WTC11 (cell line): ENCODE measurements around the gene PLCB3. TPM values are rescaled to one million over a fixed set of nuclear protein-coding genes. Genes with fewer than 3 reads are reported as not detected.

Experiments used
- ATAC-seq: fragments of 200-7000 bp; cut with Tn5 transposase; 2 replicates; pipeline ENCODE4 v1.10.0; 2021; ENCODE audit warnings: mild to moderate bottlenecking, moderate library complexity
- CTCF ChIA-PET: fragments of 300-600 bp; sonication (Branson Sonifier 250); formaldehyde crosslinking; loops from one replicate; lab custom pipeline; 2021; ENCODE audit warnings: antibody characterized with exemption; lab: Charles Lee
- POLR2A ChIA-PET: fragments of 350-600 bp; sonication (Branson Sonifier 250); formaldehyde crosslinking; loops from one replicate; lab custom pipeline; 2021; ENCODE audit warnings: antibody characterized with exemption; lab: Charles Lee
- DNase-seq: peaks from one replicate; pipeline ENCODE4 v3.0.0; 2021; ENCODE audit warnings: low spot score
- H3K27ac Mint-ChIP-seq: 2 replicates; pipeline ENCODE4 v1.8.0; 2021; ENCODE audit warnings: mixed read lengths
- H3K27me3 Mint-ChIP-seq: 2 replicates; pipeline ENCODE4 v1.8.0; 2021; ENCODE audit warnings: low read depth, mild to moderate bottlenecking, moderate library complexity, mixed read lengths
- H3K36me3 Mint-ChIP-seq: 2 replicates; pipeline ENCODE4 v1.8.0; 2021; ENCODE audit warnings: mixed read lengths
- H3K4me1 Mint-ChIP-seq: 2 replicates; pipeline ENCODE4 v1.8.0; 2022; ENCODE audit warnings: mixed read lengths
- H3K4me3 Mint-ChIP-seq: 2 replicates; pipeline ENCODE4 v1.8.0; 2021; ENCODE audit warnings: mild to moderate bottlenecking, moderate library complexity, mixed read lengths
- H3K9me3 Mint-ChIP-seq: 2 replicates; pipeline ENCODE4 v1.8.0; 2021; ENCODE audit warnings: mixed read lengths
- AFF4 ChIP-seq: sonication (generic); formaldehyde crosslinking; IDR thresholded peaks from 2 replicates; pipeline ENCODE4 v1.8.1; 2023; ENCODE audit warnings: mild to moderate bottlenecking, missing genetic modification reagents, borderline replicate concordance
- CREM ChIP-seq: sonication (generic); formaldehyde crosslinking; IDR thresholded peaks from 2 replicates; pipeline ENCODE4 v1.8.1; 2022; ENCODE audit warnings: mild to moderate bottlenecking, missing genetic modification reagents, moderate library complexity
- ELF4 ChIP-seq: sonication (generic); formaldehyde crosslinking; IDR thresholded peaks from 2 replicates; pipeline ENCODE4 v1.8.1; 2022; ENCODE audit warnings: low read depth, mild to moderate bottlenecking, moderate library complexity, missing genetic modification reagents
- EMX1 ChIP-seq: fragments of 250-450 bp; sonication (Bioruptor Pico); IDR thresholded peaks from 2 replicates; pipeline ENCODE4 v1.8.0; 2021; ENCODE audit warnings: mild to moderate bottlenecking
- FOXK1 ChIP-seq: sonication (generic); formaldehyde crosslinking; IDR thresholded peaks from 2 replicates; pipeline ENCODE4 v1.8.0; 2022; ENCODE audit warnings: mild to moderate bottlenecking, moderate library complexity, missing genetic modification reagents
- KAT7 ChIP-seq: sonication (generic); formaldehyde crosslinking; IDR thresholded peaks from 2 replicates; pipeline ENCODE4 v1.8.1; 2023; ENCODE audit warnings: missing genetic modification reagents, mild to moderate bottlenecking, borderline replicate concordance
- NR2C2 ChIP-seq: sonication (generic); formaldehyde crosslinking; IDR thresholded peaks from 2 replicates; pipeline ENCODE4 v1.8.0; 2022; ENCODE audit warnings: mild to moderate bottlenecking, missing genetic modification reagents
- TCF7 ChIP-seq: sonication (generic); formaldehyde crosslinking; IDR thresholded peaks from 2 replicates; pipeline ENCODE4 v1.8.0; 2022; ENCODE audit warnings: mild to moderate bottlenecking, low read depth, missing genetic modification reagents, moderate library complexity
- TP53 ChIP-seq: sonication (generic); formaldehyde crosslinking; IDR thresholded peaks from 2 replicates; pipeline ENCODE4 v1.8.1; 2023; ENCODE audit warnings: mild to moderate bottlenecking, missing genetic modification reagents
- ZBTB21 ChIP-seq: sonication (generic); formaldehyde crosslinking; IDR thresholded peaks from 2 replicates; pipeline ENCODE4 v1.8.1; 2023; ENCODE audit warnings: mild to moderate bottlenecking, missing genetic modification reagents, borderline replicate concordance
- total RNA-seq: library from RNA; stranded (reverse); gene quantifications from 3 replicates; pipeline ENCODE4 v1.2.3, GENCODE V29; 2021
- TF ChIP-seq, protein P1 (sequence below): sonication (generic); formaldehyde crosslinking; IDR thresholded peaks from 2 replicates; pipeline ENCODE4 v1.8.1; 2023; ENCODE audit warnings: mild to moderate bottlenecking, moderate library complexity, missing genetic modification reagents
- TF ChIP-seq, protein P2 (sequence below): sonication (generic); formaldehyde crosslinking; IDR thresholded peaks from 2 replicates; pipeline ENCODE4 v1.8.1; 2023; ENCODE audit warnings: mild to moderate bottlenecking, missing genetic modification reagents
- TF ChIP-seq, protein P3 (sequence below): sonication (generic); formaldehyde crosslinking; conservative IDR thresholded peaks from 2 replicates; pipeline ENCODE4 v1.8.1; 2023; ENCODE audit warnings: mild to moderate bottlenecking, low read depth, missing genetic modification reagents, moderate library complexity
- TF ChIP-seq, protein P4 (sequence below): sonication (generic); formaldehyde crosslinking; IDR thresholded peaks from 2 replicates; pipeline ENCODE4 v1.8.0; 2022; ENCODE audit warnings: mild to moderate bottlenecking, missing genetic modification reagents

Gene PLCB3
- total RNA-seq, 1 experiment from 2014 or later: 97.4 TPM

DNA sequence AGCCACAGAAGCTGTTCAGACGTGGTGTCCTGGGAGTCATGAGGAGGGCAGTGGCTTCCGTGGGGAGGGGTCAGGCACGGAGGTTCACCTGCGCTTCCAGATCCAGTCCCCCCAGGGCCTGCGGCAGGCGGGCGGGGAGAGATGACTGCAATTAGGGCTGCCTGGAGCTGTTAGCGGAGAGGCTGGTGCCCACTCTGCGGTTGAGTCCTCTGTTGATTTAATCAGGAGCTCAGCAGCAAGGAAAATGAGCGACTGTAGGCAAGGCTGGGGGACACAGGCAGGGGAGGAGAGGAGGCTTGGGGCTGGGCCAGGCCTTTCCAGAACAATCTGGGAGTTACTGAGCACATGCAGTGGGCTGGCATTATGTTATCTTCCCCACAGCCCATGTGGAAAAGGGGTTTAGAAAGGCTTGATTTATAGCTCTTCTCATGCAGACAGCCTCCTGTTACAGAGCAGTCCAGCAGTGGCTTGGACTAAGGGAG, 13.1 kb downstream of the PLCB3 start (continued):
- TF ChIP-seq AFF4 (CRISPR knock-in tag) (no peak), EMX1 (CRISPR knock-in tag) (no peak)

DNA sequence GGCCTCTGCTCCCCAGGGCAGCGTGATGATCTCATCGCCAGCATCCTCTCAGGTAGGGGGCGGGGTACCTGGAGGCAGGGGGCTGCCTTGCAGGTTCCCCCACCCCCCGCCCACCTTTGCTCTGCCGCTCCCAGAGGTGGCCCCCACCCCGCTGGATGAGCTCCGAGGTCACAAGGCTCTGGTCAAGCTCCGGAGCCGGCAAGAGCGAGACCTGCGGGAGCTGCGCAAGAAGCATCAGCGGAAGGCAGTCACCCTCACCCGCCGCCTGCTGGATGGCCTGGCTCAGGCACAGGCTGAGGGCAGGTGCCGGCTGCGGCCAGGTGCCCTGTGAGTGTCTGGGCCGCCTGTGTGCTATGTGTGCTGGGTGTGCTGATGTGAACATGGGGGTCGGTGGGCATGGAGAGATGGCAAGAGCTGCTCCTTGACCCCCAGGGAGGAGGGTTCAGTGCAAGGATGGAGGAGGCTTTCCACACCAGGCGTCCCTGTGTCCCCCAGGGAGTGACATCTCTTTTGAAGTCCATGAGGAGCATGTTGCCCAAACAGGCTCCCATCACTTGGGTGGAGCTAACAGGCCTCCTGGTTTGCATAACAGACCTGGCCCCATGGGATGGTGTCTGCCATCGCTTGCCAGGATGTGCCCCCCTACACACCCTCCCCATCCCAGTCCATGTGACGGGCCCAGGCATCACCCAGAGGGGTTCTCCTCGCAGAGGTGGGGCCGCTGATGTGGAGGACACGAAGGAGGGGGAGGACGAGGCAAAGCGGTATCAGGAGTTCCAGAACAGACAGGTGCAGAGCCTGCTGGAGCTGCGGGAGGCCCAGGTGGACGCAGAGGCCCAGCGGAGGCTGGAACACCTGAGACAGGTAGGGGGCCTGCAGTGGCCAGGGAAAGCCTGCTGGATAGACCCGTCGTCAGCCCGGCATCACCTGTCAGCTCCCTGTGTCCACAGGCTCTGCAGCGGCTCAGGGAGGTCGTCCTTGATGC, 14.1 kb downstream of the PLCB3 start:
- Mint-ChIP-seq H3K27ac (no peak overlapping the region), H3K27me3 (no peaks in the 10 kb centered on the region), H3K9me3 (no peaks in the 10 kb centered on the region), H3K4me1 (peaks cover 12% of the 10 kb centered on the region), H3K4me3 (no peak overlapping the region), H3K36me3 (peaks cover 29% of the 10 kb centered on the region)
- ATAC-seq: no peak
- no peak for DNase-seq
- CTCF ChIA-PET: interaction anchor here (0.8 to 4.5 kb wide), 5 partner anchors 15 to 90 kb away, joined by 3 to 65 read pairs (median 3); partner anchors contain the start of genes NUDT22, PLCB3 and TRPT1
- POLR2A ChIA-PET: interaction anchor here (0.6 kb wide), 1 partner anchor 74 kb away, joined by 7 read pairs; no protein-coding TSS in a partner anchor
- TF ChIP-seq TCF7 (no peak), CREM (CRISPR knock-in tag) (no peak), TP53 (CRISPR knock-in tag) (no peak), ELF4 (CRISPR knock-in tag) (no peak), NR2C2 (no peak), AFF4 (CRISPR knock-in tag) (no peak), KAT7 (CRISPR knock-in tag) (no peak), ZBTB21 (CRISPR knock-in tag) (no peak), FOXK1 (no peak)
- TF ChIP-seq, protein P1, sequence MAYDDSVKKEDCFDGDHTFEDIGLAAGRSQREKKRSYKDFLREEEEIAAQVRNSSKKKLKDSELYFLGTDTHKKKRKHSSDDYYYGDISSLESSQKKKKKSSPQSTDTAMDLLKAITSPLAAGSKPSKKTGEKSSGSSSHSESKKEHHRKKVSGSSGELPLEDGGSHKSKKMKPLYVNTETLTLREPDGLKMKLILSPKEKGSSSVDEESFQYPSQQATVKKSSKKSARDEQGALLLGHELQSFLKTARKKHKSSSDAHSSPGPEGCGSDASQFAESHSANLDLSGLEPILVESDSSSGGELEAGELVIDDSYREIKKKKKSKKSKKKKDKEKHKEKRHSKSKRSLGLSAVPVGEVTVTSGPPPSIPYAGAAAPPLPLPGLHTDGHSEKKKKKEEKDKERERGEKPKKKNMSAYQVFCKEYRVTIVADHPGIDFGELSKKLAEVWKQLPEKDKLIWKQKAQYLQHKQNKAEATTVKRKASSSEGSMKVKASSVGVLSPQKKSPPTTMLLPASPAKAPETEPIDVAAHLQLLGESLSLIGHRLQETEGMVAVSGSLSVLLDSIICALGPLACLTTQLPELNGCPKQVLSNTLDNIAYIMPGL (CRISPR knock-in tag): no peak
- TF ChIP-seq, protein P2, sequence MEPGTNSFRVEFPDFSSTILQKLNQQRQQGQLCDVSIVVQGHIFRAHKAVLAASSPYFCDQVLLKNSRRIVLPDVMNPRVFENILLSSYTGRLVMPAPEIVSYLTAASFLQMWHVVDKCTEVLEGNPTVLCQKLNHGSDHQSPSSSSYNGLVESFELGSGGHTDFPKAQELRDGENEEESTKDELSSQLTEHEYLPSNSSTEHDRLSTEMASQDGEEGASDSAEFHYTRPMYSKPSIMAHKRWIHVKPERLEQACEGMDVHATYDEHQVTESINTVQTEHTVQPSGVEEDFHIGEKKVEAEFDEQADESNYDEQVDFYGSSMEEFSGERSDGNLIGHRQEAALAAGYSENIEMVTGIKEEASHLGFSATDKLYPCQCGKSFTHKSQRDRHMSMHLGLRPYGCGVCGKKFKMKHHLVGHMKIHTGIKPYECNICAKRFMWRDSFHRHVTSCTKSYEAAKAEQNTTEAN (CRISPR knock-in tag): no peak
- TF ChIP-seq, protein P3, sequence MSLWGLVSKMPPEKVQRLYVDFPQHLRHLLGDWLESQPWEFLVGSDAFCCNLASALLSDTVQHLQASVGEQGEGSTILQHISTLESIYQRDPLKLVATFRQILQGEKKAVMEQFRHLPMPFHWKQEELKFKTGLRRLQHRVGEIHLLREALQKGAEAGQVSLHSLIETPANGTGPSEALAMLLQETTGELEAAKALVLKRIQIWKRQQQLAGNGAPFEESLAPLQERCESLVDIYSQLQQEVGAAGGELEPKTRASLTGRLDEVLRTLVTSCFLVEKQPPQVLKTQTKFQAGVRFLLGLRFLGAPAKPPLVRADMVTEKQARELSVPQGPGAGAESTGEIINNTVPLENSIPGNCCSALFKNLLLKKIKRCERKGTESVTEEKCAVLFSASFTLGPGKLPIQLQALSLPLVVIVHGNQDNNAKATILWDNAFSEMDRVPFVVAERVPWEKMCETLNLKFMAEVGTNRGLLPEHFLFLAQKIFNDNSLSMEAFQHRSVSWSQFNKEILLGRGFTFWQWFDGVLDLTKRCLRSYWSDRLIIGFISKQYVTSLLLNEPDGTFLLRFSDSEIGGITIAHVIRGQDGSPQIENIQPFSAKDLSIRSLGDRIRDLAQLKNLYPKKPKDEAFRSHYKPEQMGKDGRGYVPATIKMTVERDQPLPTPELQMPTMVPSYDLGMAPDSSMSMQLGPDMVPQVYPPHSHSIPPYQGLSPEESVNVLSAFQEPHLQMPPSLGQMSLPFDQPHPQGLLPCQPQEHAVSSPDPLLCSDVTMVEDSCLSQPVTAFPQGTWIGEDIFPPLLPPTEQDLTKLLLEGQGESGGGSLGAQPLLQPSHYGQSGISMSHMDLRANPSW: no peak
- TF ChIP-seq, protein P4, sequence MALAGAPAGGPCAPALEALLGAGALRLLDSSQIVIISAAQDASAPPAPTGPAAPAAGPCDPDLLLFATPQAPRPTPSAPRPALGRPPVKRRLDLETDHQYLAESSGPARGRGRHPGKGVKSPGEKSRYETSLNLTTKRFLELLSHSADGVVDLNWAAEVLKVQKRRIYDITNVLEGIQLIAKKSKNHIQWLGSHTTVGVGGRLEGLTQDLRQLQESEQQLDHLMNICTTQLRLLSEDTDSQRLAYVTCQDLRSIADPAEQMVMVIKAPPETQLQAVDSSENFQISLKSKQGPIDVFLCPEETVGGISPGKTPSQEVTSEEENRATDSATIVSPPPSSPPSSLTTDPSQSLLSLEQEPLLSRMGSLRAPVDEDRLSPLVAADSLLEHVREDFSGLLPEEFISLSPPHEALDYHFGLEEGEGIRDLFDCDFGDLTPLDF (CRISPR knock-in tag): no peak
